Kidney epithelial cell (primary cell): ENCODE data around the gene GNA14. TPM values are rescaled to one million over a fixed set of nuclear protein-coding genes. Genes with fewer than 3 reads are reported as not detected.

ENCODE experiments used
- DNase-seq: peaks from one replicate; pipeline ENCODE4 v3.0.0-alpha.2; 2010; ENCODE audit warnings: low read depth
- H3K27me3 ChIP-seq: 2 replicates; pipeline ENCODE4 v1.6.0; 2011; ENCODE audit warnings: low read length; ENCODE audit not compliant: control insufficient read depth, insufficient read depth
- H3K36me3 ChIP-seq: 2 replicates; pipeline ENCODE4 v1.5.1; 2011; ENCODE audit warnings: low read length; ENCODE audit not compliant: control insufficient read depth, insufficient read depth
- H3K4me3 ChIP-seq: 2 replicates; pipeline ENCODE4 v1.5.1; 2011; ENCODE audit warnings: low read depth, mild to moderate bottlenecking, control low read depth, low read length
- total RNA-seq: library from RNA; depleted of rRNA; stranded (reverse); fragments of >200 nt; gene quantifications from 2 replicates; pipeline ENCODE4 v1.2.3, GENCODE V29; 2015
- TF ChIP-seq, protein P1 (sequence below): IDR thresholded peaks from 2 replicates; pipeline ENCODE4 v1.5.1; 2011; ENCODE audit warnings: mild to moderate bottlenecking, moderate library complexity, low read length, control low read depth, inconsistent platforms; ENCODE audit not compliant: insufficient read depth, poor library complexity, severe bottlenecking

GNA14 gene
- total RNA-seq, 1 donor from 2014 or later: 0.63 TPM

DNA sequence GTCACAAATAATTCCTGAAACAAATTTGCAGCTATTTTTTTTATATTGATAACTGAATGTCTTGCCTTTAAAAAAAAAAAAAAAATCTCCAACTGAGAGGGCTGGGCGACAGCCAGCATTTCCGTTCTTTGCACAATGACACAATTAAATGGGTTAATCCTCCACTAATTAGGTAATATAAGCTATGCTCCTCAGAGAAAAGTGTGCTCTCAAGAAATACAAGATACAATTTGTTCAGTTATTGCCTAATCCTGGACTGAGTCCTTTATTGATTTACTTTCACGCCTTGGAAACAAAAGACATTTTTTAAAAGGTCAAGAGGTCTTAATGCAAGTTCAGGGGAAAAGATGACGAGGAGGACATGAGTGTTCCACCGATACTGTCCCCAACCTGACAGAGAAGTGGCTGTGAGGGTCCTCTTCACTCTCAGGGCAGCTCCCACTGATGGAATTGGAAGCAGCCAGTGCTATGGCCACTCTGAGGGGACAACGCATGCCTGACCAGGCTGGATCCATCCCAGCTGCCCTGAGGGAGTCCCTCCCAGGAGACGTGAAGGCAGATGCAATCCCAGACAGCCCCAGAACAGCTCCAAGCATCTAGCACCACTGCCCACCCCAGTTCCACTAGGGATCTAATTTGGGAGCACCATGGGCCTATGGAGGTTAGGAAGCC lies 220.7 kb downstream of the GNA14 start:
- Histone ChIP-seq H3K36me3 (no peaks in the 10 kb centered on the region), H3K4me3 (no peak overlapping the region), H3K27me3 (no peaks in the 10 kb centered on the region)
- TF ChIP-seq, protein P1, sequence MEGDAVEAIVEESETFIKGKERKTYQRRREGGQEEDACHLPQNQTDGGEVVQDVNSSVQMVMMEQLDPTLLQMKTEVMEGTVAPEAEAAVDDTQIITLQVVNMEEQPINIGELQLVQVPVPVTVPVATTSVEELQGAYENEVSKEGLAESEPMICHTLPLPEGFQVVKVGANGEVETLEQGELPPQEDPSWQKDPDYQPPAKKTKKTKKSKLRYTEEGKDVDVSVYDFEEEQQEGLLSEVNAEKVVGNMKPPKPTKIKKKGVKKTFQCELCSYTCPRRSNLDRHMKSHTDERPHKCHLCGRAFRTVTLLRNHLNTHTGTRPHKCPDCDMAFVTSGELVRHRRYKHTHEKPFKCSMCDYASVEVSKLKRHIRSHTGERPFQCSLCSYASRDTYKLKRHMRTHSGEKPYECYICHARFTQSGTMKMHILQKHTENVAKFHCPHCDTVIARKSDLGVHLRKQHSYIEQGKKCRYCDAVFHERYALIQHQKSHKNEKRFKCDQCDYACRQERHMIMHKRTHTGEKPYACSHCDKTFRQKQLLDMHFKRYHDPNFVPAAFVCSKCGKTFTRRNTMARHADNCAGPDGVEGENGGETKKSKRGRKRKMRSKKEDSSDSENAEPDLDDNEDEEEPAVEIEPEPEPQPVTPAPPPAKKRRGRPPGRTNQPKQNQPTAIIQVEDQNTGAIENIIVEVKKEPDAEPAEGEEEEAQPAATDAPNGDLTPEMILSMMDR: no peak
- no peak for DNase-seq

DNA sequence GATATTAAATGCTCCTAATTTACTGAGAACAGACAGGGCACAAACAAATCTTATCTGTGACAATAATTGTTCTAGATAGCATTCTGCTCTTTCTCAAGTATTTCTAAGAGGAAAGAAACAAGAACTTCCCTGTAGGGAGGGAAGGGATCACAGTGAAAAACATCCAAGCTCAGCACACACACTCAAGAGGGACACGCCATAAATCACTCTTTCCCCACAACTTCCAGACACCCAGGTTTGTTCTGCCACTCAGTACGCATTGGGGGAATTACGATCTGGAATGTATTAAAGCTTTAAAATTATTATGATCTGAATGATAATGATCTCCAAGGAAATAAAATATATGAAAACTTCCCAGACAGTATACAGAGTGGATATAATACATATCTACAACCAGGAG lies 221.4 kb downstream of the GNA14 start:
- Histone ChIP-seq H3K36me3 (no peaks in the 10 kb centered on the region), H3K27me3 (no peaks in the 10 kb centered on the region), H3K4me3 (no peak overlapping the region)
- TF ChIP-seq, protein P1: no peak
- no peak for DNase-seq

DNA sequence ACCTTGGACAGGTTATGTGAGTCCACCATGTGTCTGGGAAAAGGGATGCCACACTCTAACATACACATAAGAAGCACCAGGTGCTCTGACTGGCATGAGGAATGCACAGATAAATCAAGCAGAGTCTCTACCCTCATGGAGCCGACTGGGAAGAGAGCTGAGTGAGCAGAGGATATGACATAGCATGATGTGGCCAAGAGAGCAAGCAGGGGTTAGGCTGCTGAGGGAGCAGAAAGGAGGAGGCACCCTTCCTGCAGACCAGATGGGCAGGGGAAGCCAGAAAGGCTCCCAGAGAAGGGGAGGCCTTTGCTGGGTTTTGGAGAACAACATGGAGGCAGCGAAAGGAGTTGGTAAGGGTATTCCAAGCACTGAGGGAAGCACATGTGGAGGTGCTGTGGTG lies 223.1 kb downstream of the GNA14 start:
- H3K4me3 ChIP-seq: no peak overlapping the region
- no peak for DNase-seq
- TF ChIP-seq, protein P1: no peak
- no peaks in the 10 kb centered on the region for H3K27me3 ChIP-seq
- H3K36me3 ChIP-seq: no peaks in the 10 kb centered on the region

DNA sequence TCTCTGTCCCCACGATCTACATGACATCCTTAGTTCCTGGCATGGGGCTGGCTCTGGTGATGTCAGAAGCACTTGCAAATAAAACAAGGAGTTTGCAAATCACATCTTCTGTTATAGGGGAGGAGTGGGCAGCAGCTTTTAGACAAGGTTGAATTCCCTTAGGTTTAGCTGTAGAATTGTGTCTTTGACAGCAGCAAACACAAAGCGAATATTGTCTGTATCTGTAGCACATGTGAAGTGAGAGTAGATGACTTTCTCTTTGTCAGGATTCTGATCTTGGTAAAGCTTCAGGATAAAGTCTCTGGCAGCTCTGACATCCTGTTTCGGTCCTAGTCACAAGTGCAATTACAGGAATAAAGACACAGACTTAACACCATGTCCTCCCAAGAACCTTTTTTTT lies 224.3 kb downstream of the GNA14 start:
- TF ChIP-seq, protein P1: no peak
- no peaks in the 10 kb centered on the region for H3K27me3 ChIP-seq
- no peak overlapping the region for H3K4me3 ChIP-seq
- no peaks in the 10 kb centered on the region for H3K36me3 ChIP-seq
- DNase-seq: no peak

DNA sequence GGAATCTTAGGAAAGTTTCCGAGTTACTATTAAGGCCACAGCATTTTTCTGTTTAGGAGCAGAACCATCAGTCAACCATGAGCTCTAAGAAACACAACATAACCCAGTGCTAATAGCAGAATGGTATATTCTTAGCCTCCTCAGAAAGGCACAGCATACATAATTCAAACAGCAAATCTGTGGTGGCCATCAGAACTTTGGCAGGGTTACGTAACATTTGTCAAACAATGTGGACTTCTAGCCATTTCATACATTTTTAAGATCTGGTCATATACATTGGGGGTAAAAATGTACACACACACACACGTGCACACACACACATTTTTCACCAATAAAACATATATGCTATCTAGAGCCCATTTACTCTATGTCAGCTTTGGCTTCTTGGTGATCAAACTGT lies 225.2 kb downstream of the GNA14 start:
- Histone ChIP-seq H3K36me3 (no peaks in the 10 kb centered on the region), H3K27me3 (no peaks in the 10 kb centered on the region), H3K4me3 (no peak overlapping the region)
- TF ChIP-seq, protein P1: no peak
- no peak for DNase-seq
